NK-92 treated with Interleukin-12 subunit alpha and Interleukin-12 subunit beta, amount 100 ng/mL, for 24 hours (cell line): Measurements from ENCODE around the gene KCNJ6.
"Not testable (repeated sequence)": the region's sequence is repeated elsewhere in the genome, so short reads cannot be mapped to it uniquely, and the experiment has no call there.

Source experiments
- DNase-seq: peaks from one replicate; lab custom pipeline; 2025; lab: John Stamatoyannopoulos, UW

Gene KCNJ6

GRCh38 chr21:37916310-37917051 is at the start of gene KCNJ6:
Gene KCNJ6 (minus strand): TSS chr21:37916457. CDS start chr21:37840682, 75,775 bp downstream.
- DNase-seq, result no peak

- no peak for DNase-seq
Measured at GRCh38 chr21:37965088-37965805, 49.0 kb upstream of the KCNJ6 start.

- no peak for DNase-seq
Measured at GRCh38 chr21:37958537-37958936, 42.3 kb upstream of the KCNJ6 start.

GRCh38 chr21:37956772-37957171 is 40.5 kb upstream of the KCNJ6 start:
- no peak for DNase-seq

GRCh38 chr21:37945036-37945435 is 28.8 kb upstream of the KCNJ6 start:
- no peak for DNase-seq

GRCh38 chr21:37944496-37944895 is 28.2 kb upstream of the KCNJ6 start:
- no peak for DNase-seq

GRCh38 chr21:37940691-37941090 is 24.4 kb upstream of the KCNJ6 start:
- DNase-seq, result no peak

GRCh38 chr21:37939838-37940237 is 23.6 kb upstream of the KCNJ6 start:
- DNase-seq, result no peak

- DNase-seq, result no peak
Measured at GRCh38 chr21:37939251-37939650, 23.0 kb upstream of the KCNJ6 start.

- DNase-seq, result no peak
Measured at GRCh38 chr21:37937668-37938067, 21.4 kb upstream of the KCNJ6 start.

GRCh38 chr21:37936010-37936785 is 19.9 kb upstream of the KCNJ6 start:
- no peak for DNase-seq

GRCh38 chr21:37932936-37933335 is 16.7 kb upstream of the KCNJ6 start:
- no peak for DNase-seq

GRCh38 chr21:37927711-37928110 is 11.5 kb upstream of the KCNJ6 start:
- no peak for DNase-seq

- no peak for DNase-seq
Measured at GRCh38 chr21:37921091-37921490, 4.8 kb upstream of the KCNJ6 start.

- DNase-seq, result not testable (repeated sequence)
Measured at GRCh38 chr21:37920302-37920701, 4.0 kb upstream of the KCNJ6 start.

GRCh38 chr21:37917612-37918011 is 1.4 kb upstream of the KCNJ6 start:
- DNase-seq, result no peak

- DNase-seq, result no peak
Measured at GRCh38 chr21:37915941-37916309, 332 bp downstream of the KCNJ6 start.

- no peak for DNase-seq
Measured at GRCh38 chr21:37915497-37915911, 753 bp downstream of the KCNJ6 start.

- no peak for DNase-seq
Measured at GRCh38 chr21:37912616-37913015, 3.6 kb downstream of the KCNJ6 start.

- DNase-seq, result no peak
Measured at GRCh38 chr21:37909936-37910335, 6.3 kb downstream of the KCNJ6 start.

- DNase-seq, result no peak
Measured at GRCh38 chr21:37908691-37909090, 7.6 kb downstream of the KCNJ6 start.

GRCh38 chr21:37907076-37907475 is 9.2 kb downstream of the KCNJ6 start:
- no peak for DNase-seq

- DNase-seq, result no peak
Measured at GRCh38 chr21:37905291-37905690, 11.0 kb downstream of the KCNJ6 start.
